K562 (cell line): ENCODE data around the gene RPS27. TPM values are rescaled to one million over a fixed set of nuclear protein-coding genes. Genes with fewer than 3 reads are reported as not detected.

Source experiments
- EP300 ChIP-seq: IDR thresholded peaks from 2 replicates; pipeline ENCODE4 v1.6.1; 2012; ENCODE audit warnings: low read length, improper control_type of control experiment
- HNRNPLL ChIP-seq: fragments of 200-400 bp; formaldehyde crosslinking; IDR thresholded peaks from 2 replicates; pipeline ENCODE4 v1.6.1; 2017; ENCODE audit warnings: low read length, low read depth, mild to moderate bottlenecking; ENCODE audit not compliant: poor library complexity, severe bottlenecking
- KLF1 ChIP-seq: fragments of 450-650 bp; IDR thresholded peaks from 2 replicates; pipeline ENCODE4 v1.6.1; 2016; ENCODE audit warnings: missing genetic modification characterization, missing compliant biosample characterization
- MAFK ChIP-seq: IDR thresholded peaks from 2 replicates; pipeline ENCODE4 v1.6.1; 2011; ENCODE audit warnings: low read length, improper control_type of control experiment
- NCOA1 ChIP-seq: fragments of 450-650 bp; IDR thresholded peaks from 2 replicates; pipeline ENCODE4 v1.6.1; 2016; ENCODE audit warnings: low read depth
- PRPF4 ChIP-seq: fragments of 200-400 bp; formaldehyde crosslinking; IDR thresholded peaks from one replicate; pipeline ENCODE4 v1.6.1; 2017; ENCODE audit warnings: low read length, low read depth, mild to moderate bottlenecking; ENCODE audit not compliant: insufficient read depth, poor library complexity, severe bottlenecking
- TBP ChIP-seq: optimal IDR thresholded peaks from 2 replicates; pipeline ENCODE3; 2011; ENCODE audit warnings: low read depth, low read length, improper control_type of control experiment
- ZNF431 ChIP-seq: sonication (generic); formaldehyde crosslinking; IDR thresholded peaks from 2 replicates; pipeline ENCODE4 v1.8.0; 2022; ENCODE audit warnings: mild to moderate bottlenecking, missing genetic modification reagents
- ZNF57 ChIP-seq: fragments of 450-650 bp; formaldehyde crosslinking; IDR thresholded peaks from 2 replicates; pipeline ENCODE4 v1.4.0; 2020; ENCODE audit warnings: mild to moderate bottlenecking, moderate library complexity
- ZSCAN32 ChIP-seq: fragments of 450-650 bp; formaldehyde crosslinking; IDR thresholded peaks from 2 replicates; pipeline ENCODE4 v1.4.0; 2020; ENCODE audit warnings: mild to moderate bottlenecking, moderate library complexity
- polyA plus RNA-seq, 8 experiments: library from polyadenylated mRNA; depleted of rRNA in 4 of 8; stranded (reverse) in 5 of 8; unstranded in 3 of 8; fragments of >200 nt; fragmentation: Nextera tagmentation in 2 of 8; fragmentation: Illumina TruSeq in 1 of 8; extraction: Ambion mirVana in 2 of 8; extraction: Trizol in 1 of 8; gene quantifications; 2 replicates each; pipeline versions ENCODE4 v1.2.1 to v1.2.3, GENCODE V29; 2011 to 2014; ENCODE audit warnings: inconsistent platforms in 1 of 8, missing spikeins in 1 of 8
- total RNA-seq, 7 experiments: library from RNA; depleted of rRNA in 6 of 7; stranded (reverse); fragments of >200 nt in 6 of 7; fragmentation: Illumina TruSeq in 2 of 7; extraction: Trizol in 2 of 7; gene quantifications; 2 replicates each; pipeline versions ENCODE4 v1.2.1 to v1.2.3, GENCODE V29; 2011 to 2021; ENCODE audit warnings: low replicate concordance in 1 of 7
- TF ChIP-seq, protein P1 (sequence below): fragments of 200-400 bp; formaldehyde crosslinking; IDR thresholded peaks from 2 replicates; pipeline ENCODE4 v1.6.1; 2017; ENCODE audit warnings: mild to moderate bottlenecking, low read depth, low read length, moderate library complexity

Gene RPS27
- total and polyA plus RNA-seq, 9 of the 15 experiments (the other 6 are each of a cell fraction or from before 2014, with no cell fraction given) = 2,091 to 9,377 (median 6,706) TPM

DNA sequence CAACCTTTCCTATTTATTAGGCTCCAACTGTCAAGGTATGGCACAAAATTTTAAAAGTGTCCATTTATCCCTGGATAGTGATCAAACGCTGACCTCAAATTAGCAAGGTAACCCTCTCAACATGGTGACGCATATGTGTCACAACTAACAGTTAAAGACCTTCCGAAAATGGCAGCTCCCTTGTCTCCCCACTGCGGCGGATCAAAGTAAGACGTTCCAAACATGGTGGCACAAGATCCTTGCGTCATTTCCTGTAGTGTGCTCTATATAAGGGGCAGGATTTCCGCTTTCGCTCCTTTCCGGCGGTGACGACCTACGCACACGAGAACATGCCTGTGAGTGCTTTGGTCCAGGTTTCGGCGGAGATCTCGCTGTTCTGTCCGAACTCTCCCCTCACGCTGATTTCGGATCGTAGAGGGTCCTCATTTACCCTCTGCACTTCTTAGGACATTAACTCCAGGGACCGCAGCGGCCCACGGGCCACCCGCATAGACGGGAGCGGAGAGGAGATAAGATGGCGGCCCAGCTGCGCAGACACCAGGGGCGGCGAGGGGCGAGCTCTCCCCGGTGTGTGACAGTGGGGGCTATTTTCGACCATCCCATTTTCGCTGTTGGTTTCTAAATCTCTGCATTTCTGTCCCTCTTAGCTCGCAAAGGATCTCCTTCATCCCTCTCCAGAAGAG lies at the start of gene RPS27 (continued):
- TF ChIP-seq ZSCAN32 (CRISPR knock-in tag) (no peak), PRPF4 (no peak), MAFK (peak; percentile 29; the same call in 1 of the 2 replicates), ZNF431 (no peak; the same call in 1 of the 2 replicates), EP300 (peak; percentile 53; the same call in 1 of the 2 replicates), TBP (peak; percentile 100), ZNF57 (no peak), HNRNPLL (peak; percentile 80), KLF1 (tag) (no peak), NCOA1 (peak; percentile 37; the same call in 1 of the 2 replicates)
- TF ChIP-seq, protein P1, sequence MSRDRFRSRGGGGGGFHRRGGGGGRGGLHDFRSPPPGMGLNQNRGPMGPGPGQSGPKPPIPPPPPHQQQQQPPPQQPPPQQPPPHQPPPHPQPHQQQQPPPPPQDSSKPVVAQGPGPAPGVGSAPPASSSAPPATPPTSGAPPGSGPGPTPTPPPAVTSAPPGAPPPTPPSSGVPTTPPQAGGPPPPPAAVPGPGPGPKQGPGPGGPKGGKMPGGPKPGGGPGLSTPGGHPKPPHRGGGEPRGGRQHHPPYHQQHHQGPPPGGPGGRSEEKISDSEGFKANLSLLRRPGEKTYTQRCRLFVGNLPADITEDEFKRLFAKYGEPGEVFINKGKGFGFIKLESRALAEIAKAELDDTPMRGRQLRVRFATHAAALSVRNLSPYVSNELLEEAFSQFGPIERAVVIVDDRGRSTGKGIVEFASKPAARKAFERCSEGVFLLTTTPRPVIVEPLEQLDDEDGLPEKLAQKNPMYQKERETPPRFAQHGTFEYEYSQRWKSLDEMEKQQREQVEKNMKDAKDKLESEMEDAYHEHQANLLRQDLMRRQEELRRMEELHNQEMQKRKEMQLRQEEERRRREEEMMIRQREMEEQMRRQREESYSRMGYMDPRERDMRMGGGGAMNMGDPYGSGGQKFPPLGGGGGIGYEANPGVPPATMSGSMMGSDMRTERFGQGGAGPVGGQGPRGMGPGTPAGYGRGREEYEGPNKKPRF = no peak
